RWPE1 (cell line): ENCODE results near the gene IGFBP6.

Experiments
- CTCF ChIA-PET: fragments of 350-600 bp; sonication (Branson Sonifier 250); formaldehyde crosslinking; extraction: SDS; loops from one replicate; lab custom pipeline; 2021; lab: Yijun Ruan, JAX
- POLR2A ChIA-PET: fragments of 400-600 bp; formaldehyde crosslinking; extraction: SDS; loops from one replicate; lab custom pipeline; 2020; ENCODE audit warnings: antibody characterized with exemption; ENCODE audit not compliant: low non-redundant PET; lab: Yijun Ruan, JAX
- DNase-seq: peaks from one replicate; pipeline ENCODE4 v3.0.0; 2012; ENCODE audit warnings: low spot score
- H3K27ac ChIP-seq: fragments of 450-650 bp; 2 replicates; pipeline ENCODE4 v1.5.1; 2017
- CTCF ChIP-seq: fragments of 450-650 bp; conservative IDR thresholded peaks from 2 replicates; pipeline ENCODE4 v1.5.1; 2017; ENCODE audit warnings: low read depth, mild to moderate bottlenecking

IGFBP6 gene

GRCh38 chr12:53147653-53148052 is 50.2 kb downstream of the IGFBP6 start:
- TF ChIP-seq CTCF = no peak
- ChIA-PET CTCF (no interaction called here), POLR2A (no interaction called here)
- no peak overlapping the region for H3K27ac ChIP-seq
- no peak for DNase-seq

DNA sequence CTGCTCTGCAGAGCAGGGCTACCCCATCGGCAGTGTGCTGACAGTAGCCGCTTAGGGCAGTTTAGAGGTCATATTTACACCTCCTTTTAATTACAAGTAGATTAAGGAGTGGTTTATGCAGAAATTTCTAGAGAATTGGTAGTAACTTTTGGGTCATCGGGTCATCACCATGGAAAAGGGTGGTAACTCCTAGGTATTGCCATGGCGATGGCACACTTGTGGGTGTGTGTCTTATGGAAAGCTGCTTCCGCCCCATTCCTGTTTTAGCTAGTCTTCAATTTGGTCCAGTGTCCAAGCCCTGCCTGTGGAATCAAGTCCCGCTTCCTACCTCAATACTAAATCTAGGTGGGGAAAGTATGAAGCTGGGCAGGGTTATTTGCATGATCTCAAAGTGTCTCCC is 53.6 kb downstream of the IGFBP6 start:
- TF ChIP-seq CTCF = no peak
- ChIA-PET CTCF (no interaction called here), POLR2A (no interaction called here)
- DNase-seq = no peak
- no peak overlapping the region for H3K27ac ChIP-seq
